Fibroblast of lung (primary cell): ENCODE data around the gene KBTBD6. TPM values are rescaled to one million over a fixed set of nuclear protein-coding genes. Genes with fewer than 3 reads are reported as not detected.

Experiments used
- DNase-seq, 2 donors: peaks; one replicate each; pipeline versions ENCODE4 v3.0.0 to v3.0.0-alpha.2; 2010; ENCODE audit warnings: low read depth in 2 of 2
- H2AFZ ChIP-seq: 2 replicates; pipeline ENCODE4 v1.5.1; 2012; ENCODE audit warnings: low read length, control low read depth, inconsistent platforms
- H3K27ac ChIP-seq: 2 replicates; pipeline ENCODE4 v1.5.1; 2011; ENCODE audit warnings: low read length, control low read depth; ENCODE audit not compliant: insufficient read depth
- H3K27me3 ChIP-seq: 2 replicates; pipeline ENCODE4 v1.5.1; 2011; ENCODE audit warnings: mild to moderate bottlenecking, low read length; ENCODE audit not compliant: control insufficient read depth, insufficient read depth
- H3K36me3 ChIP-seq: 2 replicates; pipeline ENCODE4 v1.5.1; 2011; ENCODE audit warnings: low read length; ENCODE audit not compliant: control insufficient read depth, insufficient read depth
- H3K4me1 ChIP-seq: 2 replicates; pipeline ENCODE4 v1.5.1; 2011; ENCODE audit warnings: low read length; ENCODE audit not compliant: control insufficient read depth, insufficient read depth; ENCODE audit errors: extremely low read depth
- H3K4me2 ChIP-seq: 2 replicates; pipeline ENCODE4 v1.5.1; 2011; ENCODE audit warnings: low read length, control low read depth; ENCODE audit not compliant: insufficient read depth; ENCODE audit errors: extremely low read depth
- H3K4me3 ChIP-seq, 4 experiments: fragments of 200-600 bp in 1 of 4; sonication (generic) in 1 of 4; replicated peaks in 1 of 4; 2 replicates each; pipeline ENCODE4 v1.5.1; 2011 to 2016; ENCODE audit warnings: low read length in 4 of 4, low read depth in 3 of 4, mild to moderate bottlenecking in 3 of 4, control low read depth in 2 of 4, inconsistent platforms in 1 of 4, mixed read lengths in 1 of 4; ENCODE audit not compliant: insufficient read depth in 1 of 4; ENCODE audit errors: control extremely low read depth in 1 of 4
- H3K79me2 ChIP-seq: 2 replicates; pipeline ENCODE4 v1.5.1; 2012; ENCODE audit warnings: mild to moderate bottlenecking, low read length, inconsistent platforms; ENCODE audit not compliant: control insufficient read depth, insufficient read depth
- H3K9ac ChIP-seq: 2 replicates; pipeline ENCODE4 v1.5.1; 2011; ENCODE audit warnings: mild to moderate bottlenecking, low read length, control low read depth; ENCODE audit not compliant: insufficient read depth
- H3K9me3 ChIP-seq: 2 replicates; pipeline ENCODE4 v1.5.1; 2012; ENCODE audit warnings: low read depth, low read length; ENCODE audit not compliant: control insufficient read depth, insufficient read depth
- H4K20me1 ChIP-seq: 2 replicates; pipeline ENCODE4 v1.5.1; 2011; ENCODE audit warnings: low read length; ENCODE audit not compliant: control insufficient read depth, insufficient read depth; ENCODE audit errors: extremely low read depth
- EZH2 ChIP-seq: IDR thresholded peaks from 2 replicates; pipeline ENCODE4 v1.5.1; 2012; ENCODE audit warnings: low read length, control low read depth, mild to moderate bottlenecking; ENCODE audit errors: missing control alignments
- polyA plus RNA-seq, 2 donors: library from polyadenylated mRNA; depleted of rRNA in 1 of 2; stranded (reverse) in 1 of 2; unstranded in 1 of 2; fragments of >200 nt; gene quantifications; 2 replicates each; pipeline ENCODE4 v1.2.1, GENCODE V29; 2011 to 2012; ENCODE audit warnings: missing spikeins in 1 of 2
- total RNA-seq: library from RNA; depleted of rRNA; stranded (reverse); fragments of >200 nt; gene quantifications from 2 replicates; pipeline ENCODE4 v1.2.1, GENCODE V29; 2014
- TF ChIP-seq, protein P1 (sequence below), 2 donors: IDR thresholded peaks in 1 of 2; conservative IDR thresholded peaks in 1 of 2; 1 replicate in 1 of 2; 2 replicates in 1 of 2; pipeline ENCODE4 v1.5.1; 2011 to 2012; ENCODE audit warnings: low read length in 2 of 2, control low read depth in 1 of 2, inconsistent platforms in 1 of 2, low read depth in 1 of 2, mild to moderate bottlenecking in 1 of 2

The KBTBD6 gene
- total and polyA plus RNA-seq, 2 donors (not counting 1 experiment from before 2014, with no cell fraction given): 6.7 to 12.4 TPM

DNA sequence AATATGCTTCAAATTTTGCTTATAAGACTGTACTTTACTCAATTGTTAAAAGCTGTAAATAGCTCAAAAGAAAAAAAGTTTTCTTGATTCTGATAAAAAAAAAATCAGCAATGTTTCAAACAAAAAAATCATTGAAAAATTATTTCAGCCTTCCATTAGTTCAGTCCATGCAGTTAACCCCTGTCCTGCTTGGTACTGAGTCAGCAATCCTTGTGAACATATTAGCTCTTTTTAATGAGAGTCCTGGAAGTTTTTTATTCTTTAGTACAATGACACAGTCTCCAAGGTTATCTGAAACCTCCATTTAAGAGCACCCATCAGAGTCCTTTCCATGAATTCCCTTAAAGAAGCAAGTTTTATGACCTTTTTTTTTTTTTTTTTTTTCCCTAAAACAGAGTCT lies 21.4 kb upstream of the KBTBD6 start:
- no peak overlapping the region for H3K4me3 ChIP-seq
- H3K27ac ChIP-seq: no peak overlapping the region
- H3K9me3 ChIP-seq: no peaks in the 10 kb centered on the region
- H3K9ac ChIP-seq: no peak overlapping the region
- H3K27me3 ChIP-seq: no peaks in the 10 kb centered on the region
- no peaks in the 10 kb centered on the region for H4K20me1 ChIP-seq
- no peak for DNase-seq
- H3K36me3 ChIP-seq: no peaks in the 10 kb centered on the region
- no peak overlapping the region for H2AFZ ChIP-seq
- no peak overlapping the region for H3K4me2 ChIP-seq
- H3K4me1 ChIP-seq: no peaks in the 10 kb centered on the region
- no peak for TF ChIP-seq EZH2
- TF ChIP-seq, protein P1, sequence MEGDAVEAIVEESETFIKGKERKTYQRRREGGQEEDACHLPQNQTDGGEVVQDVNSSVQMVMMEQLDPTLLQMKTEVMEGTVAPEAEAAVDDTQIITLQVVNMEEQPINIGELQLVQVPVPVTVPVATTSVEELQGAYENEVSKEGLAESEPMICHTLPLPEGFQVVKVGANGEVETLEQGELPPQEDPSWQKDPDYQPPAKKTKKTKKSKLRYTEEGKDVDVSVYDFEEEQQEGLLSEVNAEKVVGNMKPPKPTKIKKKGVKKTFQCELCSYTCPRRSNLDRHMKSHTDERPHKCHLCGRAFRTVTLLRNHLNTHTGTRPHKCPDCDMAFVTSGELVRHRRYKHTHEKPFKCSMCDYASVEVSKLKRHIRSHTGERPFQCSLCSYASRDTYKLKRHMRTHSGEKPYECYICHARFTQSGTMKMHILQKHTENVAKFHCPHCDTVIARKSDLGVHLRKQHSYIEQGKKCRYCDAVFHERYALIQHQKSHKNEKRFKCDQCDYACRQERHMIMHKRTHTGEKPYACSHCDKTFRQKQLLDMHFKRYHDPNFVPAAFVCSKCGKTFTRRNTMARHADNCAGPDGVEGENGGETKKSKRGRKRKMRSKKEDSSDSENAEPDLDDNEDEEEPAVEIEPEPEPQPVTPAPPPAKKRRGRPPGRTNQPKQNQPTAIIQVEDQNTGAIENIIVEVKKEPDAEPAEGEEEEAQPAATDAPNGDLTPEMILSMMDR (conservative IDR thresholded peaks at IDR 0.05 in 1 of 2, IDR thresholded peaks at IDR 0.05 in 1 of 2; ENCODE audit: low read depth in 1 of 2, low read length in 2 of 2): no peak
- no peaks in the 10 kb centered on the region for H3K79me2 ChIP-seq

DNA sequence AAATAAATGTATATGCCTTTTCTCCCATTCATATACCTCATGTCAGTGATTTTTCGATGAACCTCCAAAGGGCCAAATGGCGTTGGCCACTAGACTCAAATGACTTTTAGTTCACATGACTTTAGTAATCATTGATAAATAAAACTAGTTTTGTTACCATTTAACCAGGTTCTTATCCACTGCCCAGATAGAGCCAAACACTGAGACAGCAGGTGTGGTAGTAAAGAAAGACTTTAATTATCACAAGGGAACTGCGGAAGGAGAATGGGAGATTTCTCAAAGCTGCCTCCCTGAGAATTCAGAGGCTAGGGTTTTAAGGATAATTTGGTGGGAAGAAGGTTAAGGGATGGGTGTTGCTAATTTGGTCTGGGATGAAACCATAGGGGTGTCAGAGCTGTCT lies 19.4 kb upstream of the KBTBD6 start:
- Histone ChIP-seq H3K36me3 (no peaks in the 10 kb centered on the region), H2AFZ (no peak overlapping the region), H3K9me3 (no peaks in the 10 kb centered on the region), H3K79me2 (no peaks in the 10 kb centered on the region), H3K27me3 (no peaks in the 10 kb centered on the region), H3K4me2 (no peak overlapping the region), H3K4me1 (no peaks in the 10 kb centered on the region), H3K27ac (no peak overlapping the region), H3K9ac (no peak overlapping the region), H4K20me1 (no peaks in the 10 kb centered on the region), H3K4me3 (no peak overlapping the region)
- DNase-seq: no peak
- TF ChIP-seq, protein P1 (conservative IDR thresholded peaks at IDR 0.05 in 1 of 2, IDR thresholded peaks at IDR 0.05 in 1 of 2; ENCODE audit: low read depth in 1 of 2, low read length in 2 of 2): no peak
- TF ChIP-seq EZH2: no peak

DNA sequence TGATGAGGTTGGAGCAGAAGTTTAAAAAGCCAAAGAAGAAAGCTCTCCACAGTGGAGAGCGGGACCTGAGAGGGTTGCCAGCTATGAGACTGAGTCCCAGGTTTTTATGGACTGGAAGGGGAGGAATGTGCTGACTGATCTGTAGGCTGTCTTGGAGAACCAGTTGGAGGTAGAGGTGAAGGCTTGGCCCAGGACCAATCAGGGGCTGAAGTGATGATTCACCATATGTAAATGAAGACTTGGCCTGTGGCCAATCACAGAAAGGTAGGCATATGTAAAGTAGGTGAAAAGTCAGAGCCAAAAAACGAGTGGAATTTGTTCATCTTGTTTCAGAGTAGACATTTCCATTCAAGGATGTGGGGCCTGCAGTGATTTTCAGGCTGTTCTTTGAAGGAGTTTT lies 17.5 kb upstream of the KBTBD6 start:
- Histone ChIP-seq H3K9me3 (no peaks in the 10 kb centered on the region), H3K9ac (no peak overlapping the region), H4K20me1 (no peaks in the 10 kb centered on the region), H3K4me1 (peaks cover 5% of the 10 kb centered on the region), H3K36me3 (no peaks in the 10 kb centered on the region), H3K27ac (no peak overlapping the region), H3K79me2 (no peaks in the 10 kb centered on the region), H3K27me3 (no peaks in the 10 kb centered on the region), H3K4me2 (no peak overlapping the region), H3K4me3 (no peak overlapping the region), H2AFZ (no peak overlapping the region)
- peak in 1 of 2 donors; percentile 24 for DNase-seq
- TF ChIP-seq, protein P1 (conservative IDR thresholded peaks at IDR 0.05 in 1 of 2, IDR thresholded peaks at IDR 0.05 in 1 of 2; ENCODE audit: low read depth in 1 of 2, low read length in 2 of 2): no peak
- TF ChIP-seq EZH2: no peak
